Fibroblast of skin of left quadriceps (primary cell): ENCODE measurements around the gene ACTL6B.

Source experiments
- DNase-seq, 2 experiments: peaks; one replicate each; pipeline ENCODE4 v3.0.0-alpha.2; 2013; ENCODE audit warnings: low read depth in 2 of 2

The ACTL6B gene

DNA sequence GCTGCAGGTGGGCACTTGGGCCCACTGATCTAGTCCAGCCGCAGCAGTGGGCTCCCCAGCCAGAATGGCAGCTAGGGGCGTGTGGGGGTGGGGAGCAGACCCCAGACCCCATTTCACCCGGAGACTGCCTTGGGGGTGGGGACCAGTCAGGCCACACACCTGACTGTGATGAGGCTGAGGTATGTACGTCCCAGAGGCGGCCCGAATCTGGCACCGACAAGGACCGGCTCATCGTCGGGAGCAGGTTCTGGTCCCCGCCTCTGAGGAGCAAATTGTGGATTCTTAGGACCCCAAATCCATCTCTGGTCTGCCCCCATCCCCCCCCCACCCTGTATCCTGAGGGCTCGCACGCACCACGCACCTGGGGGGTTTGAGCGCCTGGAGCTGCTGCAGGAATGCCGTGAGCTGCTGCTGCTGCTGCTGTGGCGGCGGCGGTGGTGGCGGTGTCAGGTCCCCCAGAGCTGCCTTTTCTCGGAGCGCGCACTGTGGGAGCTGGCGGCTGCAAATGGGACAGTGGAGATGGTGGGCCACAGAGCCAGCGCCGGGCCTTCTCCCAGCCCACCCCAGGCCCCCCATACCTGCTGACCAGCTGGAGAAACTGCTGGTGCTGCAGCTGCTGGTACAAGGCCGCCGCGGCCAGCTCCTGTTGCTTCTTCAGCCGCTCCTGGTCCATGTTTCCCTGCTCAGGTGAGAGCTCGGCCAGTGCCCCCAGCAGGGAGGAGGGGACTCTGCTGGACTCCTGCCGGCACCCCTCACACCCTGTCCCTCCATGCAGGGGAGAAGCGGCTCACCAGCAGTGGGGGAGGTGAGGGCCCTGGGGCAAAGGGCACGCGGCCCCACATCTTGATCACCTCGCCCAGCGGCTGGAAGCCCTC lies 27.6 kb upstream of the ACTL6B start:
- no peak for DNase-seq

DNA sequence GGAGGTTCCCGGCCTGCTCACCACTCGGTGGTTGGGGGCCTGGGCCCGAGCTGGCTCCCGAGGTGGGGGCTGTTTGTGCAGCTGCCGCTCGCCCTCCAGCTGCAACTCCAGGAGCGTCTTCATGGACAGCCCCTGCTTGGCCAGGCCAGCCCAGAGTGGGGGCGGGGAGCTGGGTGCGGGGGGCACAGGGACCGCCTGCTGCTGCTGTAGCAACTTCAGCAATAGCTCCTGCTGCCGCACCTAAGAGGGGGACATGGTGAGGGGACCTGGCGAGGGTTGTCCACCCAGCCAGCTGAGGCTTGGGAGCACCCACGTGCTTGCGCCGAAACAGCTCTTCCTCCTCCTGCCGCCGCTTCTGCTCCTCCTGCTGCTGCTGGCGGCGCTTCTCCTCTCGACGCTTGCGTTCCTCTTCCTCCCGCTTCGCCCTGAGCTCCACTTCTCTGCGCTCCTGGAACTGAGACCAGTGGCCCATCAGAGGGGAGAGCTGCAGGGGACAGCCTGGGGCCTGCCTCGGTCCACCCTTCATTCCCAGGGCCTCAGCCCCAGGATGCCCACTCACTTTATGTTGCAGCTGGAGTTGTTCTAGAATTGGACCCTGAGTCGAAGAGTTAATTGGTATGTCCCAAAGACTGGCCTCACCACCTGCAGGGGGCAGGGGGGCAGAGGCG lies 26.9 kb upstream of the ACTL6B start:
- DNase-seq = no peak

DNA sequence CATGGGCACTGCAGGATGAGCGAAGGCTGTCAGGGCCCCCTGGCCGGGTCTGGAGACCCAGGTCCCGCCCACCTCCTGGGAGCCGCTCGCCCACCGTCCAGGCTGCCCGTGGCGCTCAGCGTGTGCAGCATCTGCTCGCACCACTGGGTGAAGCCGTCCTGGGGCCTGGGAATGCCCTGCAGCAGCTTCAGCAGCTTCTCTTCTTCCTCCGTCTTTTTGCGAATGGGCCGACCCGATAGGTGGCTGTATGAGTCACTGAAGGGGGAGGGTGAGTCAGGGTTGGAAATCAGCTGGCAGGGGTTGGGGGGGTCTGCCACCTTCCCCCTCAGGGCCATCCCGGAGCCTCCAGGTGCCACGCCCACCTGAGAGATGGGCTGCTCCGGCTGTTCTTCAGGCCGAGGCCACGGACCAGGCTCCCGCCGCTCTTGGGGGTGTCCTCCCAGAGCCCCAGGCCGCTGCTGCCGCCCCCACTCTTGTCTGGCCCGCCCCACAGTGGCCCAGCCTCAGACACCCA lies 26.0 kb upstream of the ACTL6B start:
- no peak for DNase-seq

DNA sequence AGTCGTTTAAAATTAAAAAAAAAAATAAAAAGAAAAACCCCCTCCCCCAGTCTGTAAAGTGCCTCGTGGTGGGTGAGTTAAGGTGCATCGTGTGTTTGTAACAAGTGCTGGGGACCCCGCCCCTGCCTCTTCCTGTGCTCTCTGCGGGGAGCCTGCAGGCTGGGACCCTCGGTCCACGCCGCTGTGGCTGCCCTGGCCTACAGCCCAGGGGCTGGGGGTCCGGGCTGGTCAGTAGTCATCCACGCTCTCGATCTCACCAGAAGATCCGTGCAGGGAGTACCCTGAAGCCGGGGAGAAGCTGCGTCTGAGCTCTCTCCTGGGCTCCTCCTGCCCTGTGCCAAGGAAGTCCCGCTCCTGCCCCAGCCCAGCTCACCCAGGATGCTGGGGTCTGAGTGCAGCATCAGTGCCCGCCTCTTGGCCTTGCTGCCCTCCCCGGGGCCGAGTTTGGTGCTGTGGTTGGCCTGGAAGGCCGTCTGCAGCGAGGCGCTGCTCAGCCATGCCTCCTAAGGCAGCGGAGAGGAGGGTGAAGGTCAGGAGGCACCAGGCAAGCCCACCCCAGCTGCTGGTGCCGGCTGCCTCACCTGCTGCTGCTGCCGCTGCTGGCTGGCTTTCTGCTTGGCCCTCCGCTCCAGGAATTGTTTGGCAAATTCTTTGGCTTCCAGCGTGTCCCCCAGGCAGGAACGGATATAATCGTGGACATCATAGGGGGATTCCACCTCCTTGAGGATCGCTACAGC lies 25.4 kb upstream of the ACTL6B start:
- no peak for DNase-seq

DNA sequence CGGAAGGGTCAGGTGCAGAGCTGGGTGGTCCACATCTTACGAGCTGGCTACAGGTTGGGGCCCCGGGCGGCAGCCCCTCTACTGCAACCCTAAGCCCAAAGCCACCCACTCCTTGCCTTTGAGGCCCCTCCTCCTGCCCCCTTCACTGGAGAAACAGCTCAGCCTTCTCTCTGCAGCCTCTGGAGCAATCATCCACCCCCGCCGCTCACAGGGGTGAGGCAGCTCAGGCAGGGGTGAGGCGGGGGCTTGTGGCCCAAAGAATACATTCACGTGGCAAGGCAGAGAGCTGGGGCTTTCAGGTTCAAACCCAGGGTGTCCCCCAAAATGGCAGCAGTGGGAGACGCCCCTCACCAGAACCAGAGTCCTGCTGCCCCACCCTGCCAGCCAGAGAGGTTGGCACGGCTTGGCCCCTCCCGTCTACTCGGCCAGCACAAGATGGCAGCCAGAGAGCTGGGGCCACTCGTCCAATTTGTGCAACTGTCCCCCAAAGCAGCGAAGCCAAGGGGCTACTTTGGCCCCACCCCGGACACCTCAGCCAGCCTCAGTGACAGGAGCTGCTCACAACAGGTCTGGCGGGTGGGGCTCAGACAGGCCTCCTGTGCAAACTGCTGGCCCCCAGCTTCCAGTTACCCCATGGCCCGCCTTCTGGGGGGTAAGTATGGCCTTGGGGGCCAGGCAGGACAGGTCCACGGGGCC lies 24.5 kb upstream of the ACTL6B start:
- no peak for DNase-seq

DNA sequence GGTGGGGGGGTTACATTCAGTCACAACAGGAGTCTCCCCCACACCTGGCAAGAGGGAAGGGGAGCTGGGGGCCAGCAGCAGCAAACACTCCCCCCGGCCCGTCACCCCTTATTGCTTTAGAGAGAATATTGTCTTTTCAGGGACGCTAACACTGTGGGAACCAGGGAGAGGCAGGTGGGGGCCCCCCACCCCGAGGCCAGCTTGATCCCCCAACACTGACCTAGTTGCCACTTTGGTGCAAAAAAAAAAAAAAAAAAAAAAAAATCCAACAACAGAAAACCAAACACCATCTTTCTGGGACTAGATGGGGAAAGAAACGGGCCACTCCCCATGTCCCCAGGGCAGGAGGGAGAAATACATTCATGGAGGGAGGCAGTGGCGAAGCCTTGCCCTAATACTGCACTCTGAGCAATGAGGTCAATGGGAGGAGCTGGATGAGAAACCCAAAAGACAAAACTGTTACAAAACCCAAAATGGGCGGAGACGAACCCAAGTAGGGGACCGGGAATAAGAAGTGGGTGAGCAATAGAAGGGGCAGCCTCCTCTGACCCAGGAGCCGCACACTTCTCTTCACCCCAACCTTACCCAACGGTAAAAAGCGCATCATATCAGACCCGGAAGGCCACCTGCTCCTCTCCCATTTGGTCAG lies 23.8 kb upstream of the ACTL6B start:
- DNase-seq = no peak

DNA sequence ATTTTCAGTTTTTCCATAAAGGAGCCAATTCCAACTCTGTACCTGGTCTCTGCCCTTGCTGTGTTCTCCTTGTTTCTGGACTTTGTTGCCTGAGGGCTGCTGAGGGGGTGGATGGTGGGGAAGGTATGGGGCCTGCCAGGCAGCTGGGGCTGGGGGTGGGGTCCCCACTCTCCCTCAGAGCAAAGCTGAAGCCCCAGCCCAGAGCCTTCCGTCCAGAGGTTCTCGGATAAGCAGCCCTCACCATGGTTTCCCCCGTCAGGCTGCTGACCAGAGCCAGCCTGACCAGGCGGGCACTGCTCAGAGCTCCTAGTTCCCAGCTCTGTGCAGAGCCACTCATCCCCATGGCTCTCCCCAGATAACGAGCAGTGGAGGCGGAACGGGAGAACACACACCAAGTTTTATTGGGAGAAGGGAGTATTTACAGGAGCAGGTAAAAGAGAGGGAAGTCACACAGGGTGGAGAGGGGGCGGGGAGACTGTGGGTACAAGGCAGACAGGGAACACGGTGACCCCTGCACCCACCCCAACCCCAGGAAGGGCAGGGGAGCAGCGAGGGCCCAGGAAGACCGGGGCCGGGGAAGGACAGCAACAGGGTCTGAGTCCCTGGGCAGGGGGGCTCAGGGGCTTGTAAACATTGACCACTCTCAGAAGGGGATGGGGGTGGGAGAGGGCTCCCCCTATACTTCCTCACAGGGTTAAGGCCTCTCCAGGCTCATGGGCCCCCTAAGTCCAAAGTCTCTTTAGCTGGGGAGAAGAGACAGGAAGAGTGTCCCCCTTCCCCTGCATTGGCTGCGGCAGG lies 23.1 kb upstream of the ACTL6B start:
- DNase-seq = no peak

DNA sequence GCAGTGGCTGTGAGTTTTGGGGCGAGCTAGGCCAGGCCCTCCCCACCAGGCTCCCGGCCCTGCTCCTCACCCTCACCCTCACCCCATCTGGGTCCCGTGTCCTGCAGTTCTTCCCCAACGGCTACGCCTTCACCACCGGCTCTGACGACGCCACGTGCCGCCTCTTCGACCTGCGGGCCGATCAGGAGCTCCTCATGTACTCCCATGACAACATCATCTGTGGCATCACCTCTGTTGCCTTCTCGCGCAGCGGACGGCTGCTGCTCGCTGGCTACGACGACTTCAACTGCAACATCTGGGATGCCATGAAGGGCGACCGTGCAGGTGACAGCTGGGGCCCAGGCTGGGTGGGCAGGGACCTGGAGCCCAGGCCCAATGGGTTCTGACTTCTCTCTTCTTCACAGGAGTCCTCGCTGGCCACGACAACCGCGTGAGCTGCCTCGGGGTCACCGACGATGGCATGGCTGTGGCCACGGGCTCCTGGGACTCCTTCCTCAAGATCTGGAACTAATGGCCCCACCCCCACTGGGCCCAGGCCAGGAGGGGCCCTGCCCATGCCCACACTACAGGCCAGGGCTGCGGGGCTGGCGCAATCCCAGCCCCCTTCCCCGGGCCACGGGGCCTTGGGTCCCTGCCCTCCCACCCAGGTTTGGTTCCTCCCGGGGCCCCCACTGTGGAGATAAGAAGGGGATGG lies 22.2 kb upstream of the ACTL6B start:
- no peak for DNase-seq

DNA sequence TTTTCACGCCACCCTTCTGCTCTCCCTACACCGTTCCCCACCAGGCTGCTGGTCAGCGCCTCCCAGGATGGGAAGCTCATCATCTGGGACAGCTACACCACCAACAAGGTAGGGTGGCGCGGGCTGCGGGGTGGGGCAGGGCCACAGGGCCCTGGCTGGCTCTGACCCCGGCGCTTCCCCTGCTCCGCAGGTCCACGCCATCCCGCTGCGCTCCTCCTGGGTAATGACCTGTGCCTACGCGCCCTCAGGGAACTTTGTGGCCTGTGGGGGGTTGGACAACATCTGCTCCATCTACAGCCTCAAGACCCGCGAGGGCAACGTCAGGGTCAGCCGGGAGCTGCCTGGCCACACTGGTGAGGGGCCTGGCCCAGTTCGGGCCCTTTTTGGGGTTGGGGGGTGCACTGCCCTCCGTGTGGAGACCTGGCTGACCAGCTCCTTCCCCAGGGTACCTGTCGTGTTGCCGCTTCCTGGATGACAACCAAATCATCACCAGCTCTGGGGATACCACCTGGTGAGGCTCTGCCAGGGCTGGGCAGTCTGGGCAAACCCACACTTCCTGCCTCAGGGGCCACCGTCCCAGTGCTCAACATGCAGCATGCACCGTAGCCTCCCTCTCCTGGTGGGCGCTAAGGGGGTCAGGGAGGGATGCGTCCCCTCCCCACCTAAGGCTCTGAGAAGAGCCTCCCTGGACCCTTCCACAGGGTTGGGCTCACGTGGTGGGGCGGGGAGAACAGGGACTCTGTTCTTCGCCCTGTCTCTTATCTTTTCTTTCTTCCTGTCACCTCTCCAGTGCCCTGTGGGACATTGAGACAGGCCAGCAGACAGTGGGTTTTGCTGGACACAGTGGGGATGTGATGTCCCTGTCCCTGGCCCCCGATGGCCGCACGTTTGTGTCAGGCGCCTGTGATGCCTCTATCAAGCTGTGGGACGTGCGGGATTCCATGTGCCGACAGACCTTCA lies 21.3 kb upstream of the ACTL6B start:
- no peak for DNase-seq

DNA sequence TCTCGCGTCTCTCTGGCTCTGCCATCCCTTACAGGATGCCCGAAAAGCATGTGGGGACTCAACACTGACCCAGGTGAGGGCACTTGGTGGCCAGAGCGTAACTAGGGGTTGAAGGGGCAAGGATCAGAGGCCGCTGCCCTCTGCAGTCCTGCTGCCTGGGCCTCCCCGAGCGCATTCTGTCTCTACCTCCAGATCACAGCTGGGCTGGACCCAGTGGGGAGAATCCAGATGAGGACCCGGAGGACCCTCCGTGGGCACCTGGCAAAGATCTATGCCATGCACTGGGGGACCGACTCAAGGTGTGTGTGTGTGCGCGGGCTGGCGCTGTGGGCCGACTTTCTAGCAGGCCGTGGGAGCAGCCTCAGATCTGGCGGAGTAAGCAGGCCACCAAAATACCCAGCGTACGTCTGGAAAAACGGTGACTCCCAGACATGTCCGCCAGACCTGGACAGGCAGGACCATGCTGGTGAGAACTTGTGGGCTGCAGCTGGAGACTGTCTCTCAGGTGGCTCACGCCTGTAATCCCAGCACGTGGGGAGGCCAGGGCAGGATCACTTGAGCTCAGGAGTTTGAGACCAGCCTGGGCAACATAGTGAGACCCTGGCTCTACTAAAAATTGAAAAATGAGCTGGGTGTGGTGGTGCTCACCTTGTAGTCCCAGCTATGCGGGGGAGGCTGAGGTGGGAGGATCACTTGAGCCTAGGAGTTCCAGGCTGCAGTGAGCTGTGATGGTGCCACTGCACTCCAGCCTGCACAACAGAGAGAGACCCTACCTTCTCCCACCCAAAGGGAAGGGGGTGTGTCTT lies 20.5 kb upstream of the ACTL6B start:
- DNase-seq = no peak

DNA sequence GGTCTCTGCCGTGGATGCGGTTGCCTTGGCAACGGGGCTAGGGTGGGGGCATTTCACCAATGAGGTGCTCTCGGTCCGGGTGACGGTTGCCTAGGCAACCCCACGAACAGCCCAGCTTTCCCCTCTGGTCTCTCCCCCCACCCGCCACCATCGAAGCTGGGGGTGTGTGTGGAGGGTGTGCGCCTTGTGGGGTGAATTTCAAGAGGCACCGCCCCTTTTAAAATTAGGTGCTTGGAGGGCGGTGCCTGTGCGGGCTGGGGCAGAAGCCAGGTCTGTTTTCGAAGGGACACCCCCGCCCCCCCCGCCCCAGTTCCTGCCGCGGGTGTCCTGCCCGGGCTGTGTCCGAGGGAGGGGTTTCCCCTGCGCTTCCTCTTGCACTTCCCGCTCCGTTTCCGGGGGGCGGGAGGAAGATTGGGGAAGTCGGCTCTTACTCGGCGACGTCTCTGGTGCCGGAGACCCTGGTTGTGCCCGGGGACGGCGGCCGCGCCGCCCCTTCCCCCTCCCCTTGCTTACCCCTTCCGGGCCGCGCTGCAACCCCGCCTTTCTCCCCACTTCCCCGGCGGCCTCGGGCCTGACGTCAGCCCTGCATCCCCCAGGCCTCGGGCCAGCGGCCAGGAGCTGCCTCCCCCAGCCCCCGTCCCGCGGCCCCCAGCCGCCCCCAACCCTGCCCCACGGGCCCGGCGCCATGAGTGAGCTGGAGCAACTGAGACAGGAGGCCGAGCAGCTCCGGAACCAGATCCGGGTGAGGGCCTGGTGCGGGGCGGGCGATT lies 19.5 kb upstream of the ACTL6B start:
- DNase-seq = peak in 1 of 2 experiments; percentile 20

DNA sequence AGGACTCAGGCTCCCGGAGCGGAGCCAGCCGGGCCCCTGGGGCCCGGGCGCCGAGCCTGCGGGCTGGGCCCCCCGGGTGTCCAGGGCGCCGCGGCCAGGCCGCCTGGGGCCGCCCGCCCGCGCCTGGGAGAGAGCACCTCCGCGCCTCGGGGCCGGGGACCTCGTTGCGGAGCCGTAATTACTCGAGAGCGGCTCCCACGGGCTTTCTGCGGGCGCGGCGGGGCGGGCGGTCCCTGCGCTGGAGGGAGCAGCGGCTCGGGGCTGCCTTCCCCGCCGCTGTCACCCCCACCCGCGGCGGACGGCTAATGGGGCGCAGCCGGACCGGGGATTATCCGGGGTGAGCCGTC lies 18.8 kb upstream of the ACTL6B start:
- DNase-seq = no peak

DNA sequence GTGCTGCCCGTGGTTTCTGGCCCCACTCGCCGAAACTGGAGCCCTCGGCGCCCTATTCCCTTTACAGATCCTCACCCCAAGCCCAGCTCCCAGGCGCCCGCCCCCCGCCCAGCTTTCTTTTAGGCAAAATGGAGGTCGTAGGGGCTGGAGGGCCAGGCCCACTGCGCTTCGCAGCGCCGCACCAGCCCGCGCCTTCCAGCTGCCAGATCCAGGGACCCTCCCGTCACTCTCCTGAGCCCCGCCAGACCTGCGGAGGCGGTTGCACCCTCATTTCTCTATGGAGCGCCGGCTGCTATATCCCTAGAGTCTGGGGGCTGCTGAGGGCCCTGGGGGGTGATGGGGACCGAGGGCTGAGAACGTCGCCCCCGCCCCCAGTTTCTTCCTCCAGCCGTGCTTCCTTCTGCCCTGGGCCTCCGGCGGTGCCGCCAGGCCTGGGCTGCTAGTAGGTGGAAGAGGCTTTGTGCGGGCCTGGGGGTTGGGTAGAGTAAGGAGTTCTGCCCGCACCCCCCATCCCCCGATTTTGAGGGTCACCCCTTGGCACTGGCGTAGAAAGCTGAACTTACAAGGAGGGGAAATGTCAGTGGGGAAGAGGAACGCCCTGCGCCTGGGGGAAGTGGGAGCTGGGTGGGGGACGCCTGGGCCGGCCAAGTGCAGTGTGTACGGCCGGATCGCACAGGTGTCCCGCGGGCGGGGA lies 18.3 kb upstream of the ACTL6B start:
- DNase-seq = no peak

DNA sequence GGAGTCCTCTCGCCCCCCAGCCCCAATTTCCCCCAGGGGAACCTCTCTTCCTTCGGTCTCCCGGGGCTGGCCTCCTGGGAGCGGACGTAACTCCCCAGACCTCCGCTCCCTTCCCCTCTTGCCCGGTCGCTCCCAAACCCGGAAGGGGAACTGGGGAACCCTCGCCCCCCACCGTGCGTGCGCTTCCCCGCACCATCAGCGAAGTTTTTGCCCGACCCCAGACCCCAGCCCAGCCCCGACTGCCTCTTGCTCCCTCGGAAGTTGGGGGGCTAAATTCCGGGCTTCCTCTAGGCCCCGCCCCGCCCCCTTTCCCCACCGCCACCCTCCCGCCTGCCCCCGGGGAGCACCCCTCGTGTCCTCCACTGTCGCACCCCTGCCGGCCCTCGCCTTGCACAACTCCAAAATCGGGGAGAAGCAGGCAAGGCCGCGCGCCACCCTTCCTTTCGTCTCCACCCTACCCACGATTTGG lies 17.7 kb upstream of the ACTL6B start:
- DNase-seq = no peak

DNA sequence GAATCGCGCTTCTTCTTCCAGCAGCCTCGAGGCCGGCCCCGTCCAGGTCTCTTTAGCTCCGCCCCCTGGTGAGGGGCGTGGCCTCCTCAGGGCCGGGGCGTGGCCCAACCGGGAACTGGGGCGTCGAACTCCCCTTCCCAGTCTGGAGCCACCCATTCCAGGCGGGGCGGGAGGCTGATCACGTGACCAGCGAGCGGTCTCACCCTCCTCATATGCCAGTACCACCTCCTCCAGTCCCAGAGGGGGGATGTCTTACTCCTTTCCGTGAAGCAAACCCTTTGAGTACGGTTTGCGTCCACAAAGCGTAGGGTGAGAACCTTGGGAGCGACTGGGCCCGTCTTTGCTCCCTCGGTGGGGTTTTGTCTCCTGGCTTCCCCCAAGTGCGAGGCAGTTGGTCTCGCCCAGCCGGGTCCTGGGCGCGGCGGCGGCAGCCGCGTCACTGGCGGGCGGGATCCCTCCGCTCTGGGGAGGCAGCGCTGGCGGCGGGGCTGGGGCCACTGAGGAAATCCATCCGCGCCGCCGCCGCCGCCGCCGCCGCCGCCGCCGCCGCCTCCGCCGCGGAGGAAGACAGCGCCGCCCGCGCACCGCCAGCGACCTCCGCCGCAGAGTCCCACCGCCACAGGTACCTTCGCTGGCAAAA lies 17.2 kb upstream of the ACTL6B start, which contains the start of gene GNB2:
GNB2 (plus strand) TSS at position 439 of the 640 bp plus-strand sequence. CDS start 2,526 bp downstream, outside the sequence.
- peak; percentile 99 for DNase-seq
